GM18502 (cell line): ENCODE data around the gene HID1.
A peak's percentile ranks its signal among the peaks of the same experiment; 100 is the strongest.
"Not testable (repeated sequence)": the region's sequence is repeated elsewhere in the genome, so short reads cannot be mapped to it uniquely, and the experiment has no call there.

Experiments used
- ATAC-seq: cut with Tn5 transposase; IDR thresholded peaks from one replicate; pipeline ENCODE4 v1.9.1; 2021; ENCODE audit warnings: mild to moderate bottlenecking; ENCODE audit not compliant: unreplicated experiment, poor library complexity

The HID1 gene

DNA sequence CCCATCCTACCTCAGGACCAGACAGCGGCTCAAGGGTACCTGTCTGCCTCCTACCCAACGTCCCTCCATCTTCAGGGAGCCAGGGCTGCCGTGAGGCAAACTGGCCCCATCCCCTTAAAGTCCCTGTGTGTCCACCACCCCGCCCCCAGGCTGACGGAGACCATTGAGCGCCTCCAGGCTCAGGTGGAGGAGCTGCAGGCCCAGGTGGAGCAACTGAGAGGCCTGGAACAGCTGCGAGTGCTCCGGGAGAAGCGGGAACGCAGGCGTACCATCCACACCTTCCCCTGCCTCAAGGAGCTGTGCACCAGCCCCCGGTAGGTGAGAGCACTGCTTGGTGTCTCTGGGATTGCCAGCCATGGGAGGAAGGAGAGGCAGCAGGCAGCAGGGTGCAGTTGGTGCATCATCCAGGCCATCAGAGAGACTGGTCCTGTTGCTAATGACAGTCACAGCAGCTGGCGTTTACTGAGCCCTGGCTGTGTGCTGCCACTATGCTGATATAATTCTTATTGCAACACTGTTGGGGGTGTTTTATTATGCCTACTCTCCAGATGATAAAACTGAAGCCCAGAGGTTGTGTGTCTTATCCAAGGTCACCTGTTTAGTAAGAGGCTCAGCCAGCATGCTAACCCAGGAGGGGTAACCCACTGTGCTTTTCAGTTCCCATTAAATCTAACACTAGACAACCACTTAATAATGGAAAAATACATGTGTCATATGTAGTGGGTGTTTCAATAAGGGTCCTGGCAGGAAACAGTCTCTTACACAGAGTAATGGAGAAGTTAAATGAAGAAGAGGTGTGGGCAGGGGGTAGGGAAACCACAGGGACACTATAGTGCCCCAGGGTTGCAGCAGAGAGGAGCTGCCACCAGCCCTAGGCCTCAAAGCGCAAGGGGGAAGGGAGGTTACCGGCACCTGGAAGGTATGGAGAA lies 29.6 kb upstream of the HID1 start:
- ATAC-seq, result no peak

DNA sequence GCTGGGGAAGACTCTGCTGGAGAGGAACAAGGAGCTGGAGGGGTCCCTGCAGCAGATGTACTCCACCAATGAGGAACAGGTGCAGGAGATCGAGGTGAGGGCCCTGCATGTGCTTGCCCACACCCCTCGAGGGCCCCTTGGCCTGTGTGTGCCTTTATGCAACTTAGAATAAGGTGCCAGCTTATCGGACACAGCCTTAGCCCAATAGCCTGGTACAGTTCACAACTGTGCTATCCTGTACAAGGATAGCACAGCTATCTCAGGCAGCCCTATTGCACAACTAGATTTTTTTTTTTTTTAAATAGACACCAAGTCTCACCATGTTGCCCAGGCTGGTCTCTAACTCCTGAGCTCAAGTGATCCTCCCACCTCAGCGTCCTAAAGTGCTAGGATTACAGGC lies 27.0 kb upstream of the HID1 start:
- no peak for ATAC-seq

DNA sequence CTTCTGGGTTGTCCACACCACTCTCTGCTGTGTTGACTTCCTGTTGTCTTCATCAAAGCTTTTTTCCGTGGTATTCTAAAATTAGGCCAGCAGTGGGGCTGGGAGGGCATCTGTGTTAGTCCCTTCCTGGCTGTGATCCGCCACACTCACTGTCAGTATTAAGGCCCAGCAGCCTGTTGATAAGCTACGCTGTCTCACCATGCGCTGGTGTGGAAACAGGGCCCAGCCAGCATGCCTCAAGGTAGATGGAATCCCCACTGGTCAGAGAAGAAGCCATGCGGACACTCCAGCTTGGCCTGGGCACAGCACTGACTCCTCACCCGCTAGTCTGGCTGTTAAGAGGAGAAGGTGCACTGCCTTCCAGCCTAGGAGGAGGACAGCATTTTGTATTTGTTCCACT lies 26.2 kb upstream of the HID1 start:
- ATAC-seq, result no peak

DNA sequence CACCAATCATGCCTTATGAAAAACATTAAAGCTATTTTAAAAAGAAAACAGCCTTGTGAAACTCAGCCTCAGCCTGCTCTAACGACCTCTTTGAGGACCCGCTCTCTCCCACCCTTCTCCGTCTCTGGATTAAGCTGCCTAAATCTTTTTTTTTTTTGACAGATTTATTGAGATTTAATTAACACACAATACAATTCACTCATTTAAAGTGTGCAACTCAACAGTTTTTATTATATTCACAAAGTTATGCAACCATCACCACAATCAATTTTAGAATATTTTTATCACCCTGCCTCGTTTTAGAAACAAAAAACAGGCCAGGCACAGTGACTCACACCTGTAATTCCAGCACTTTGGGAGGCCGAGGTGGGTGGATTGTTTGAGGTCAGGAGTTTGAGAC lies 23.3 kb upstream of the HID1 start:
- ATAC-seq, result no peak

DNA sequence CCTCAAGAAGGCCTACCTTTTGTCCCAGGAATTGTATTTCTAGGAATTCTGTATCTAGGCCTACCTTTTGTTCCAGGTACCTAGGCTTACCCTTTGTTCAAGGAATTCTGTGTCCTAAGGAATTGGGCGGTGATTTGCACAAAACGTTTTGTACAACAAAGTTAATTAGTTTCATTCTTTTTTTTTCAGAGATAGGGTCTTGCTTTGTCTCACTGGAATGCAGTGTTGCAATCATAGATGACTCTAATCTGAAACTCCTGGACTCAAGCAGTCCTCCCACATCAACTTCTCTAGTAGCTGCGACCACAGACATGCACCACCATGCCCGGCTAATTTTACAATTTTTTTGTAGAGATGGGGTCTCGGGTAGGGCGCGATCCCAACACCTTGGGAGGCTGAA lies 21.9 kb upstream of the HID1 start:
- ATAC-seq, result no peak

DNA sequence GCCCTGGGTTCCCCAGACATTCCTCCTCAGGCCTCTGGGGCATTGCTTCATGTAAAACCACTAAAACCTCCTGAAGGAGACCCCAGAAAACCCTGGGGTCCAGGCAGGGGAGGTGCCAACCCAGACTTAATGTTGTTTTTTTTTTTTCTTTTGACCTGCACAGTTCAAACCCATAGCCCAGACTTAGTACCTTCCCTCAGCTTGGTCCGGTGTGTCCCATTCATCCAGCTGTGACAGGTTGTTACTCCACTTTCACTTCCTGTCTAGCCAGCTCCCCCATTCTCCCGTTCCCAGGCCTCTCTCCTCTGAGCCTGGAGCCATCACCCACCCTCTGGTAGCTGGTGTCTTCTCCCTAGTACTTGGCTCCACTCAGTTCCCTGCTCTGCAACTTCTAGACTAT lies 19.7 kb upstream of the HID1 start:
- no peak for ATAC-seq

DNA sequence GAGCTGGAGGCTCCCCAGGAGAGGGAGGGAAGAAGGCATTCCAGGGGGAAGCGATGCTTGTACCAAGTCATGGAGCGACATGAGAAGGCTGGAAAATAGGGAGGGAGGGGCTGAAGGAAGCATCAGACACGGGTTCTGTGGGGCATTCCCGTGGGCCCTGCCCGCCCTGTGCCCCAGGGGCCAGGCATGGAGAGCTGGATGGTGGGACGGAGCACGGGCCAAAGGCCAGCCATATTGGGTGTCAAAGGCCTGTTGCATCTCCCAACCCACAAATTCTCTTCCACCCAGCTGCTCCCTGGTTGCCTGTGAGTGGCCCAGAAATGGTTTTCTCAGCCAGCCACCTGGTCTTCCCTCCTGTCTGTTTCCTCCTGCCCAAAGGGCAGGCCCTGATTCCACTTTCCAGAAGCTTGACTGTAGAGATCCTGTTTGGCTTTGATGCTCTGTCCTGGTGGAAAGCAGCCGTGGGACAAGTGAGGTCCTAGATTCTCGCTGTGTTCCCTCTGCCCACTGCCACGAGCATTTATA lies 18.1 kb upstream of the HID1 start:
- no peak for ATAC-seq

DNA sequence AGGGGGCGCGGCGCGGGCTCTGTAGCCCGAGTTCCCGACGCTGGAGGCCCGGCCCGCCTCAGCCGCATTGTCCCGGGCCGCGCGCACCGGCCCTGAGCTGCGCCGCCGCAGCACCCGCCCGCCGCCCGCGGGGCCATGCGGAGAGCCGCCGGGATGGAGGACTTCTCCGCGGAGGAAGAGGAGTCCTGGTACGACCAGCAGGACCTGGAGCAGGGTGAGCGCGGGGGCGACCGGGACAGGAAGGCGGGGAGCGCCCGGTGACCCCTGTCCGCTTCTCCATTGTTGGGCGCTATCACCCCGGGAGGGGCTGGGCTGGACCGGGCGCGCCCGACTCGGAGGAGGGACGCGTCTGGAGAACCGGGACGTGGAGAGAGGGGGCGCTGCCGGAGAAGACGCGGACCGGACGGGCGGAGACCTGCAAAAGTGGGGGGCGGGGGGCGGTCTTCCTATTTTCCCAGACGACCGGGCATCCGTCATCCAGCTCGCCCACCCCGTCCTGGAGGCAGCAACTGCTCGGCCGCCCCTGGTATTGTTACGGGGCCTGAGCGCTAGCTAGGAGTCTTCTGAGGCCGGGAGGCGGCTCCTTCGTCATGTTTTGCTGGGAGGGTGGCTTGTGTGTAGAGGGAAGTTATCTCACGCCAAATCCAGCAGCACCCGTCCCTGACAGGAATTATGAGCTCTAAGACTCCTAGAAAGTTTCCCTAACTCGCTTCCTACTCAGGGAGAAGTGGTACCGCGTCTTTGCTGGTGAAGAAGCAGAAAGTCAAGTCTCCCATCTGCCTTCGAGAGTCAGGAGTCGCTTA lies 15.6 kb upstream of the HID1 start:
- ATAC-seq, result peak; percentile 26

DNA sequence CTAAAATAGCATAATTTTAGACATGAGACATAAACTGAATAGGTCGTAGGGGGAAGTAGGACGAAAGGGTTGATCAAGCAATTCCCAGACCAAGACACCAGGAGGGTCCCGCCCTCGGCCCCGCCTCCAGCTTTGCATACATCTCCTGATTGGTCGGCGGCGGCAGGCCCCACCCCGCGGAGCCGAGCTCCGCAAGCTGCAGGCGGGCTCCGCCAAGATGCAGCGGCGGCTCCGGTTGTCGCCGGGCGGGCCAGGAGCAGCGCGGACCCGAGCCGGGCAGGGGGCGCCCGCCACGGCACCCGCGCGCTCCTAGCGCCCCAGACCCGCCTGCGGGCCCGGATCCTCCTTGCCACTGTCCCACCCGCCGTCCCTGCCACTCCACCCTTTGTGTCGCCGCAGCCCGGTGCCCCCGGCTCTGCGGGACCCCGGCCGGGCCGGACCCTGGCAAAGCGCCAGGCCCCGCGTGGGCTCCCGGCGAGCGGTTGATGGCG lies 14.9 kb upstream of the HID1 start, which contains the start of gene CDR2L:
CDR2L (plus strand) TSS at position 215 of the 491 bp plus-strand sequence. CDS start 412 bp downstream, outside the sequence.
- ATAC-seq, result peak; percentile 93

DNA sequence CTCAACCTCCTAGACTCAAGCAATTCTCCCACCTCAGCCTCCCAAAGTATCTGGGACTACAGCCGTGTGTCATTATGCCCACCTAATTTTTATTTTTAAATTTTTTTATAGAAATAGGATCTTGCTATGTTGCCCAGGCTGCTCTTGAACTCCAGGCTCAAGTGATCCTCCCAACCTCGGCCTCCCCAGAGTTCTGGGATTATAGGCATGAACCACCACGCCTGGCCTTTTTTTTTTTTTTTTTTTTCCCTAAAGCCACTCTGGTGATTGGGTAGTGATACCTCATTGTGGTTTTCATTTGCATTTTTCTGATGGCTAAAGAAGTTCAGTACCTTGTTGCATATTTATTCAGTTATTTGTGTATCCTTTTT lies 13.6 kb upstream of the HID1 start:
- ATAC-seq, result no peak

DNA sequence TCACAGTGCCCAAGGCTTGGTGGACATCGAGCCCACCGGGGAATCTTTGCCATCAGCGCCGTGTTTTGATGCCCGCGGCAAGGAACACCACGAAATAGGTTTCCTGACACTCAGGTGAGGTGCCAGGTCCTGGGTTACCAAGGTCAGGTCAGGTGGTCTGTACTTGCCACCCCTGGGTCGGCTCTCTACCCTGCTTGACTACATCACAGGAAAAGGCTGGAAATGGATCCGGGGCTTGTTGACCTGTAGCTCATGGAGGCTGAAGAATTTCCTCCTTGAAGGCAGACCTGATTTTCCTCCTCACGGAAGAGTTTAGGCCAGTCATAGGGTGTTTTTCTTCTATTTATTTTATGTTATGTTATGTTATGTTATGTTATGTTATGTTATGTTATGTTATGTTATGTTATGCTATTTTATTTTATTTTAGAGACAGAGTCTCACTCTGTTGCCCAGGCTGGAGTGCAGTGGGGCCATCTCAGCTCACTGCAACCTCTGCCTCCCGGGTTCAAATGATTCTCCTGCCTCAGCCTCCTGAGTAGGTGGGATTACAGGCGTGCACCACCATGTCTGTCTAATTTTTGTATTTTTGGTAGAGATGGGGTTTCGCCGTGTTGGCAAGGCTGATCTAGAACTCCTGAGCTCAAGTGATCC lies 10.2 kb upstream of the HID1 start:
- ATAC-seq, result not testable (repeated sequence)

DNA sequence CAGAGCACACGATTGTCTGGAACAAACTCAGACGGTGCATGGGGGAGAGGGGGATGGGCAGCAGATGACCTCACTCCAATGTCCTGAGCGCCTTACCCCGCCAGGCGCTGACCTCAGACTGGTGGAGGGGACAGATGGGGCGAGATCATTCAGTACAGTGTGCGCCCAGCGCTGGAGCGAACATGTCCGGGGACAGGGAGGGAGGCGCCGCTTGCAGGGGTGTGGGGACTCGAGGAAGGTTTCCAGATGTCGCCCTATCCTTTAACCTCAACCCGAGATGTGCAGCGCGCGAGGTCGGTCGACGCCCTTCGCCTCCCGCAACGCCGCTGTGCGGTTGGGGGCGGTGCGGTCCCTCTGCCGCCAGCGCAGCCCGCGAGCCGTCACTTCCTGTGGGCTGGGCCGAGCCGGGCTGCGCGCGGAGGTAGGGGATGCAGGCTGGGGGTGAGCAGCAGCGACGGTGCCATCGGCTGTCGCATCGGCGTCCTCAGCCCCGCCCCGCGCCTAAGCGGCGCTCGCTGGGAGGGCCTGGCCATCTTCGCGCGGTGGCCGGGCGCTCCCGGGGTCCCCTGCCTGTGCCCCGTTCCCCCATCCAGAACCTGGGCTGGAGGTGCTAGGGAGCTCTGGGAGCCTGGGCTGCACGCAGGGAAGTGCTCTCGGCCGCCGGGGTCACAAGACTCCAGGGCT lies 9.6 kb upstream of the HID1 start:
- no peak for ATAC-seq

DNA sequence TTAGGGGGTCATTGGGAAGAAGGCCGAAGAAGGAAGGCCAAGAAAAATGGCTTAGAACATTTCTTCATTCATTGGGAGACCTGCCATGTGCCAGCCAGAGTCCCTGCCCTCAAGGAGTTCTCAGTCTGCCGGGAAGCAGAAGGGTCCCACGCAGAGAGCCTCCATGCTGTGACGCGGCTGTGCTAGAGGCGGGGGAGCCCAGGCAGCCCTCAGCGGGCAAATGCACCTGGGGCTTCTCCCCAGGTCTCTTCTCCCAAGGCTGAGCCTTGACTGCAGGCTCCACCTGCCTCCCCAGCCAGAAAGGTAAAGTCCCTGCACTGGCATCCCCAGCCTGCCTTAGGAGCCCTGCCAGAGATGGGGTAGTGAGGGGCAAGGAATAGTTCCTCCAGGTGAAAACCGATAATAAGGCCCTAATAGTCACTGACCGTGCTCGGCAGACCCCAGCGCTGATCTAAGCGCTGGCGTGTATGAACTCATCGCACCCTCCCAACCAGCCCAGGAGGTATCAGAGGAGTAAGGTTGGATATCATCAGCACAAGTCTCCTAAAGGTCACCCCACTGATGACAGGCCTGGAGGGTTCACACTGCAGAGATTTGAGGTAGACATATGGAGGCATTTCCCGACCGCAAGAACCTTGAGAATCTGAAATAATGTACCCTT lies 8.9 kb upstream of the HID1 start:
- no peak for ATAC-seq

DNA sequence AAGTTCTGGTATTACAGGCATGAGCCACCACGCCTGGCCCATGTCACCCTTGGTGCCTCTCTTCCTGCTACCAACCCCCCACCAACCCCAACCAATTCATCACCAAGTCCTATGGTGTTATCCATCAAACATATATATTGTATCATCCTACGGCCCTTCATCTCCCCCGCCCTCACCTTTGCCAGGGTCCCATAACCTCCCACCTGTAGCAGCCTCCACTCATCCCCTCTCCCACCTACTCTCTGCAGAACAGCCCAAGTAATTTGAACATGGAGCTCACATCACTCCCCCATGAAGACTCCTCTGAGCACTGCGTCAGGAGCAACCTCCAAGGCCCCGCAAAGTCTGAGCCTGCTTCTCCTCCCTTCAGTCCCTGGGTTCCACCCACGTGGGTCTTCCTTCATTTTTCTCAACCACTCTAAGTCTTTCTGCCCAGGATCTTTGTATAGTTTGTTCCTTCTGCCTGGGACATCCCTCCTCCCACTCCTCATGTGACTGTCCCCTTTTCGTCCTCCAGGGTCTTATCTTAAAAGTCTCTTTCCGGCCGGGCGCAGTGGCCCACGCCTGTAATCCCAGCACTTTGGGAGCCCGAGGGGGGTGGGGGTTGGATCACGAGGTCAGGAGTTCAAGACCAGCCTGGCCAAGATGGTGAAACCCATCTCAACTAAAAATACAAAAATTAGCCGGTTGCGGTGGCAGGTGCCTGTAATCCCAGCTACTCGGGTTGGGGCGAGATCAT lies 7.0 kb upstream of the HID1 start:
- no peak for ATAC-seq

DNA sequence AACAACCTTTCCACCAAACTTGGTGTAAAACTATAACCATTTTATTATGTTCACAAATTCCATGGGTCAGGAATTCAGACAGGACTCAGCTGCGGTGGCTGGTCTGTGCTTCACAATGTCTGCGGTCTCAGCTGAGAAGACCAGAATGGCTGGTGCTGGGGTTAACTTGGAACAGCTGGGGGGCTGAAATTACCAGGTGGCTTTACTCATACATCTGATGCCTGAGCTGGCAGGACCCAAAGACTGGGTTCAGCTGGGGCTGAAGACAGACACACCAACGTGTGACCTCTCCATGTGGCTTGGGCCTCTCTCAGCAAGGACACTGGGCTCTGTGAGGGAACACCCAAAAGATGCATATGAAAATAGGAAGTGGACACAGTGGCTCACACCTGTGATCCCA lies 5.7 kb upstream of the HID1 start:
- no peak for ATAC-seq

DNA sequence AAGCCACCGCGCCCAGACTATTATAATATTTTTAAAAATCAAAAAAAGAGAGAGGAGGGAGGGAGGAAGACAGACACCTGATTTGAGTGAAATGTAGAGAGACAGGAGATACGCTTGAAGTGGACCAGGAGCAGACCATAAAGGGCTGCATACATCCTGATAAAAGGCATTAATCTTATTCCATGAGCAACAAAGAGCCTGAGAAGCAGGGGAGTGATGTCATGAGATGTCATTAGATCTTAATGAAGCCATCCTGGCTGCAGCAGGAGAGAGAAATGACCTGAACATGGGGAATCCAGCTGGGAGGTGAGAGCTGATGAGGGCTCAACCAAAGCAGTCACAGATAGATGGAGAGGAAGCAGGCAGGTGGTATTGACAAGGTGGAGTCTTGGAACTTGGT lies 5.2 kb upstream of the HID1 start:
- ATAC-seq, result no peak

DNA sequence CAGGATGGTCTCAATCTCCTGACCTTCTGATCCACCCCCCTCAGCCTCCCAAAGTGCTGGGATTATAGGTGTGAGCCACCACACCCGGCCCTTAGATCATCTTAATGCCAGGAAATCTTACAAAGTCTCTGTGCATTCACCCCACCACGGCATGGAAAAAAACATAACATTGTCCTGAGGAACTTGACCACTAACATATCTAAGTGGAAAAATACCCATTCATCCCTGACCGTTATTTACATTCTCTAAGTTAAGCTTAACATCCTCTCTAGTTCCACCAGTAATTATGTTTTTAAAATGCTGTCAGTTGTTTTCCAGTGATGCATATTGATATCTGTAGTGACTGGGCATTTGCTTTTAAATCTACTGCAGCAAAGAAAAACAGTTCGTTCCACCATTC lies 3.4 kb upstream of the HID1 start:
- no peak for ATAC-seq

DNA sequence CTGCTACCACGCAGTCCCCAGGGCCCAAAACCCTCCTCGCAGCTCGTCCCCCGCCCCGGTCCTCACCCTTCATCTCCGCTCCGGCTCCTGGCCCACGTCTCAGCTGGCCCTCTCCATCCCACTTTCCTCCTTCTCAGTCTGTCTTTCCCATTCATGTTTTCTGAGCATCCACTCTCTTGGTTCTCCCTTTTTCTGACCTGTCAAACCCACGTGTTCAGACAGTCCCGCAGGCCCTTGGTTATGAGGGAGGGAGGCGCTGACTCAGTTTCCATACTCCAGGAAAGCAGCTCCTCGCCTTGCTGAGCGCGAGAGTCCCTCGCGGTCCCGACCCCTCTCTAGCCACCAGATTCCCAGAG lies 392 bp upstream of the HID1 start:
- ATAC-seq, result no peak

DNA sequence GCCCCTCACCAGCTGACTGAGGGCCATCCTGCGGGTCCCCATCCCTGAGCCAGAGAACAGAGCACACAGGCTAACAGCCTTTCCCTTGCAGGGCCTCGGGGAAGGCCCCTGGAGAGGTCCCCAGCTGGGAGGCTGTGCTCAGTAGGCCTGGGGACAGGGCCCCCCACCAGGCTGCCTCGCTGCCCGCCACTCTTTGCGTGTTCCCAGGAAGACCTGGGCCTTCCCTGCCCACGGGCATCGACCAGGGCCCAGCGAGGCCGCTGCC lies 785 bp downstream of the HID1 start:
- no peak for ATAC-seq
